Measurements from ENCODE around the gene TCEANC2. TPM values are rescaled to one million over a fixed set of nuclear protein-coding genes. Genes with fewer than 3 reads are reported as not detected.

The TCEANC2 gene
- total RNA-seq, 5 donors from 2014 or later (not counting 1 experiment from before 2014, with no cell fraction given), result 5.9 to 12.8 (median 9.7) TPM

GRCh38 chr1:54134295-54134694 lies 80.9 kb downstream of the TCEANC2 start:
- no peak for ATAC-seq (replicated peaks in 1 of 4)
- 70% methylated on average over 5 of the region's 6 CpGs for WGBS (ENCODE audit: insufficient coverage)
- CTCF ChIA-PET, result no interaction called here

GRCh38 chr1:54135436-54136120 lies 82.2 kb downstream of the TCEANC2 start:
- WGBS (ENCODE audit: insufficient coverage), result no CpG with 5 or more reads among the region's 5 CpGs
- DNase-seq (no peak), ATAC-seq (replicated peaks in 1 of 4) (no peak)
- Histone ChIP-seq H3K4me3 (ENCODE audit: control insufficient read depth in 1 of 2, extremely low read depth in 1 of 2, low read length in 1 of 2) (no peak overlapping the region), H3K4me1 (ENCODE audit: control insufficient read depth in 1 of 2, extremely low read depth in 1 of 2, insufficient read depth in 2 of 2, low read length in 2 of 2) (no peaks in the 10 kb centered on the region), H3K36me3 (ENCODE audit: control insufficient read depth in 2 of 2, extremely low read depth in 1 of 2, insufficient read depth in 1 of 2, low read length in 1 of 2) (no peaks in the 10 kb centered on the region), H3K9me3 (no peaks in the 10 kb centered on the region), H3K27me3 (replicated peaks in 1 of 2; ENCODE audit: control insufficient read depth in 2 of 2, extremely low read depth in 1 of 2, insufficient read depth in 2 of 2, low read length in 1 of 2) (peaks cover 0 to 2% of the 10 kb centered on the region in 2 experiments), H3K27ac (ENCODE audit: low read length) (no peak overlapping the region)
- Mint-ChIP-seq H3K36me3 (no peaks in the 10 kb centered on the region), H3K4me1 (no peaks in the 10 kb centered on the region), H3K27ac (no peak overlapping the region), H3K9me3 (no peaks in the 10 kb centered on the region), H3K27me3 (no peaks in the 10 kb centered on the region), H3K4me3 (no peak overlapping the region)
- ChIA-PET CTCF (no interaction called here), POLR2A (no interaction called here)

More at GRCh38 chr1:54134295-54134694, 80.9 kb downstream of the TCEANC2 start:
- no peaks in the 10 kb centered on the region for H3K4me1 ChIP-seq (ENCODE audit: control insufficient read depth in 1 of 2, extremely low read depth in 1 of 2, insufficient read depth in 2 of 2, low read length in 2 of 2)
- H3K27ac ChIP-seq (ENCODE audit: low read length), result no peak overlapping the region
- no peaks in the 10 kb centered on the region for H3K9me3 Mint-ChIP-seq
- DNase-seq, result no peak
- H3K4me3 ChIP-seq (ENCODE audit: control insufficient read depth in 1 of 2, extremely low read depth in 1 of 2, low read length in 1 of 2), result no peak overlapping the region
- no peaks in the 10 kb centered on the region for H3K27me3 Mint-ChIP-seq
- no peaks in the 10 kb centered on the region for H3K4me1 Mint-ChIP-seq
- H3K9me3 ChIP-seq, result no peaks in the 10 kb centered on the region
- no peaks in the 10 kb centered on the region for H3K36me3 Mint-ChIP-seq
- H3K27ac Mint-ChIP-seq, result no peak overlapping the region
- peaks cover 0 to 3% of the 10 kb centered on the region in 2 experiments for H3K27me3 ChIP-seq (replicated peaks in 1 of 2; ENCODE audit: control insufficient read depth in 2 of 2, extremely low read depth in 1 of 2, insufficient read depth in 2 of 2, low read length in 1 of 2)
- no peak overlapping the region for H3K4me3 Mint-ChIP-seq
- POLR2A ChIA-PET, result no interaction called here
- H3K36me3 ChIP-seq (ENCODE audit: control insufficient read depth in 2 of 2, extremely low read depth in 1 of 2, insufficient read depth in 1 of 2, low read length in 1 of 2), result no peaks in the 10 kb centered on the region

- no peaks in the 10 kb centered on the region for H3K4me1 Mint-ChIP-seq
- no peaks in the 10 kb centered on the region for H3K27me3 Mint-ChIP-seq
- no peak for DNase-seq
- H3K36me3 Mint-ChIP-seq, result no peaks in the 10 kb centered on the region
- H3K4me3 Mint-ChIP-seq, result no peak overlapping the region
- Histone ChIP-seq H3K4me3 (ENCODE audit: control insufficient read depth in 1 of 2, extremely low read depth in 1 of 2, low read length in 1 of 2) (no peak overlapping the region), H3K4me1 (ENCODE audit: control insufficient read depth in 1 of 2, extremely low read depth in 1 of 2, insufficient read depth in 2 of 2, low read length in 2 of 2) (no peaks in the 10 kb centered on the region), H3K36me3 (ENCODE audit: control insufficient read depth in 2 of 2, extremely low read depth in 1 of 2, insufficient read depth in 1 of 2, low read length in 1 of 2) (no peaks in the 10 kb centered on the region), H3K27me3 (replicated peaks in 1 of 2; ENCODE audit: control insufficient read depth in 2 of 2, extremely low read depth in 1 of 2, insufficient read depth in 2 of 2, low read length in 1 of 2) (peaks cover 0 to 2% of the 10 kb centered on the region in 2 experiments), H3K27ac (ENCODE audit: low read length) (no peak overlapping the region), H3K9me3 (no peaks in the 10 kb centered on the region)
- ChIA-PET CTCF (interaction anchor here in 1 of 2 donors (0.6 kb wide), 2 partner anchors 22 to 174 kb away, joined by 3 read pairs; no protein-coding TSS in a partner anchor), POLR2A (no interaction called here)
- no peaks in the 10 kb centered on the region for H3K9me3 Mint-ChIP-seq
- ATAC-seq (replicated peaks in 1 of 4), result no peak
- 98% methylated on average over 7 of the region's 17 CpGs for WGBS (ENCODE audit: insufficient coverage)
- H3K27ac Mint-ChIP-seq, result no peak overlapping the region
Measured at GRCh38 chr1:54136269-54136896, 83.0 kb downstream of the TCEANC2 start.

- DNase-seq, result no peak
- ChIA-PET CTCF (no interaction called here), POLR2A (no interaction called here)
- H3K27ac Mint-ChIP-seq, result no peak overlapping the region
- no peaks in the 10 kb centered on the region for H3K4me1 ChIP-seq (ENCODE audit: control insufficient read depth in 1 of 2, extremely low read depth in 1 of 2, insufficient read depth in 2 of 2, low read length in 2 of 2)
- no peak overlapping the region for H3K4me3 Mint-ChIP-seq
- no peaks in the 10 kb centered on the region for H3K9me3 Mint-ChIP-seq
- H3K9me3 ChIP-seq, result no peaks in the 10 kb centered on the region
- H3K4me3 ChIP-seq (ENCODE audit: control insufficient read depth in 1 of 2, extremely low read depth in 1 of 2, low read length in 1 of 2), result no peak overlapping the region
- 80% methylated on average over 1 of the region's 7 CpGs for WGBS (ENCODE audit: insufficient coverage)
- no peaks in the 10 kb centered on the region for H3K36me3 Mint-ChIP-seq
- no peak for ATAC-seq (replicated peaks in 1 of 4)
- H3K36me3 ChIP-seq (ENCODE audit: control insufficient read depth in 2 of 2, extremely low read depth in 1 of 2, insufficient read depth in 1 of 2, low read length in 1 of 2), result no peaks in the 10 kb centered on the region
- H3K27ac ChIP-seq (ENCODE audit: low read length), result no peak overlapping the region
- H3K27me3 Mint-ChIP-seq, result no peaks in the 10 kb centered on the region
- peaks cover 0 to 2% of the 10 kb centered on the region in 2 experiments for H3K27me3 ChIP-seq (replicated peaks in 1 of 2; ENCODE audit: control insufficient read depth in 2 of 2, extremely low read depth in 1 of 2, insufficient read depth in 2 of 2, low read length in 1 of 2)
- no peaks in the 10 kb centered on the region for H3K4me1 Mint-ChIP-seq
Measured at GRCh38 chr1:54136963-54137533, 83.6 kb downstream of the TCEANC2 start.

- ChIA-PET CTCF (no interaction called here), POLR2A (no interaction called here)
- DNase-seq, result no peak
Measured at GRCh38 chr1:54137534-54138061, 84.2 kb downstream of the TCEANC2 start.

GRCh38 chr1:54138994-54139393 lies 85.6 kb downstream of the TCEANC2 start:
- WGBS (ENCODE audit: insufficient coverage), result 100% methylated on average over 1 of the region's 1 CpG
- Histone ChIP-seq H3K27ac (ENCODE audit: low read length) (no peak overlapping the region), H3K4me3 (ENCODE audit: control insufficient read depth in 1 of 2, extremely low read depth in 1 of 2, low read length in 1 of 2) (no peak overlapping the region), H3K36me3 (ENCODE audit: control insufficient read depth in 2 of 2, extremely low read depth in 1 of 2, insufficient read depth in 1 of 2, low read length in 1 of 2) (no peaks in the 10 kb centered on the region), H3K27me3 (replicated peaks in 1 of 2; ENCODE audit: control insufficient read depth in 2 of 2, extremely low read depth in 1 of 2, insufficient read depth in 2 of 2, low read length in 1 of 2) (peaks cover 0 to 6% of the 10 kb centered on the region in 2 experiments), H3K4me1 (ENCODE audit: control insufficient read depth in 1 of 2, extremely low read depth in 1 of 2, insufficient read depth in 2 of 2, low read length in 2 of 2) (no peaks in the 10 kb centered on the region), H3K9me3 (no peaks in the 10 kb centered on the region)
- DNase-seq (no peak), ATAC-seq (replicated peaks in 1 of 4) (no peak)
- POLR2A ChIA-PET, result no interaction called here
- Mint-ChIP-seq H3K4me1 (no peaks in the 10 kb centered on the region), H3K9me3 (no peaks in the 10 kb centered on the region), H3K36me3 (no peaks in the 10 kb centered on the region), H3K27ac (no peak overlapping the region), H3K27me3 (no peaks in the 10 kb centered on the region), H3K4me3 (no peak overlapping the region)
- CTCF ChIA-PET, result no interaction called here

More at GRCh38 chr1:54137534-54138061, 84.2 kb downstream of the TCEANC2 start:
- no peak overlapping the region for H3K27ac ChIP-seq (ENCODE audit: low read length)
- no peaks in the 10 kb centered on the region for H3K9me3 Mint-ChIP-seq
- no peaks in the 10 kb centered on the region for H3K4me1 ChIP-seq (ENCODE audit: control insufficient read depth in 1 of 2, extremely low read depth in 1 of 2, insufficient read depth in 2 of 2, low read length in 2 of 2)
- H3K4me1 Mint-ChIP-seq, result no peaks in the 10 kb centered on the region
- H3K4me3 Mint-ChIP-seq, result no peak overlapping the region
- no peak overlapping the region for H3K27ac Mint-ChIP-seq
- no peak overlapping the region for H3K4me3 ChIP-seq (ENCODE audit: control insufficient read depth in 1 of 2, extremely low read depth in 1 of 2, low read length in 1 of 2)
- WGBS (ENCODE audit: insufficient coverage), result 52% methylated on average over 9 of the region's 10 CpGs
- H3K27me3 Mint-ChIP-seq, result no peaks in the 10 kb centered on the region
- no peaks in the 10 kb centered on the region for H3K36me3 Mint-ChIP-seq
- H3K27me3 ChIP-seq (replicated peaks in 1 of 2; ENCODE audit: control insufficient read depth in 2 of 2, extremely low read depth in 1 of 2, insufficient read depth in 2 of 2, low read length in 1 of 2), result peaks cover 0 to 5% of the 10 kb centered on the region in 2 experiments
- ATAC-seq (replicated peaks in 1 of 4), result no peak
- H3K36me3 ChIP-seq (ENCODE audit: control insufficient read depth in 2 of 2, extremely low read depth in 1 of 2, insufficient read depth in 1 of 2, low read length in 1 of 2), result no peaks in the 10 kb centered on the region
- H3K9me3 ChIP-seq, result no peaks in the 10 kb centered on the region

Measured in T-cell (primary cell).